NB4 (cell line): ENCODE data around the gene SRGAP2B.
"Not testable (repeated sequence)": the region's sequence is repeated elsewhere in the genome, so short reads cannot be mapped to it uniquely, and the experiment has no call there.

Source experiments
- CTCF ChIP-seq: IDR thresholded peaks from one replicate; pipeline ENCODE4 v1.5.1; 2012; ENCODE audit warnings: low read depth, low read length
- MAX ChIP-seq: IDR thresholded peaks from 2 replicates; pipeline ENCODE4 v1.6.1; 2011; ENCODE audit warnings: low read depth, low read length
- MYC ChIP-seq: IDR thresholded peaks from 2 replicates; pipeline ENCODE4 v1.6.1; 2011; ENCODE audit warnings: low read depth, low read length
- POLR2A ChIP-seq: IDR thresholded peaks from 2 replicates; pipeline ENCODE4 v1.6.1; 2011; ENCODE audit warnings: mild to moderate bottlenecking; ENCODE audit not compliant: insufficient read length; ENCODE audit errors: extremely low read depth

GRCh38 chr1:145041519-145041918, 53.6 kb downstream of the SRGAP2B start:
- TF ChIP-seq CTCF, POLR2A, MYC, MAX: not testable (repeated sequence)
